Jurkat, Clone E6-1 (cell line): ENCODE measurements around the gene NLGN4X.

Experiments used
- DNase-seq: peaks from one replicate; pipeline ENCODE4 v3.0.0-alpha.2; 2011; ENCODE audit warnings: low read depth, low spot score
- H3K4me3 ChIP-seq: 2 replicates; pipeline ENCODE4 v1.5.1; 2011; ENCODE audit warnings: mild to moderate bottlenecking, low read length, control low read depth, moderate library complexity

Gene NLGN4X

DNA sequence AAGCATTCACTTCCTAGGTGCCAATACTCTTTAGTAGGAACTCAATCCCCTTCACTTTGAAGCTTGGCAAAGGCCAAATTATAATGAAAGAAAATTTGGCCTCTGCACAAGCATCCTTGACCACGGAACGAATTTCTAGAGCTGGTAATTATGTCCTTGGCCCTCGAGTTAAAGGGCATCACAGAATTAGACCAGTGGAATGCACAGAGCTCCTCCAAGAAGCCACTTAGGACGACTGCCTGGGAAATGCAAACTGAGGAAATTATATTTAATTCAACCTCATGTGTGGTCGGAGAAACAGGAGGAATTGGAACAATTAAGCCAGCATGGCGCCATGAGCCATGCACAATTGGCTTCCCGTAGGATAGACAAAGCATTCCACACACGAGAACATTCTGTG lies 59.3 kb downstream of the NLGN4X start:
- no peak for DNase-seq
- H3K4me3 ChIP-seq, result no peak overlapping the region

DNA sequence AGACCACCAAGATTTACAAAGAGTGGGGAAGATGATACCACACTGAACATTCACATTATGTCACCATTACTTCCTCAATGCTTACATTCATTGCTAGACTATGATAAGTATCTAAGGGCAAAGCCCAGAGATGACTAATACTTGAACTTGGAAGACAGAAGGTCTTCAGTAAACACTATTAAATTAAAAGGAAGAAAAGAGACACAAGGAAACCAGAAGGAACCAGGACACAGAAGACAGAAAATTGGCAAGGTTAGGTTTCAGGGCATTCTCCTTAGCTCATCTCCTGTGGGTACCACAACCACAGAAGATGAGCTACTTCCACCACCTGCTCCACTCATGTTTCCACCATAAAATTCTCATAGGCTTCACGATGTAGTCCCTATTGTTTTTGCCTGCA lies 64.9 kb downstream of the NLGN4X start:
- no peak overlapping the region for H3K4me3 ChIP-seq

DNA sequence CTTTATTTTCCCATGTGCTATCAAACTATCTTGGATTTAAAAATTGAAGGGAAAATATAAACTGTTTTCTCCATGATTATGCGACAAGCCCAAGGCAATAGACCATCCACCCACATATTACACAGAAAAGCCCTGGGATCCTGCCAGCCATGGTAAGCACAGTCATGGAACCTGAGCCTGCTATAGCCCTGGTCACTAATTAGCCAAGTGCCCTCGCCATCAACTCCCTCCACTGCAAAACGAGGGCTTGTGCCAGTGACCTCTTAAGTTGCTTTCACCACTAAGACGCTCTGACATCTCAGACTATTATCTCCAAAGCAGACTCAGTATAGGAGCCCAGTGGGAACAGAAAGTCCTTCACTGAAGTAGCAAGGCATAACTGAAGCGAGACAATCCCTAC lies 69.2 kb downstream of the NLGN4X start:
- H3K4me3 ChIP-seq, result no peak overlapping the region
- no peak for DNase-seq

More for the DNA sequence above, 64.9 kb downstream of the NLGN4X start:
- no peak for DNase-seq

DNA sequence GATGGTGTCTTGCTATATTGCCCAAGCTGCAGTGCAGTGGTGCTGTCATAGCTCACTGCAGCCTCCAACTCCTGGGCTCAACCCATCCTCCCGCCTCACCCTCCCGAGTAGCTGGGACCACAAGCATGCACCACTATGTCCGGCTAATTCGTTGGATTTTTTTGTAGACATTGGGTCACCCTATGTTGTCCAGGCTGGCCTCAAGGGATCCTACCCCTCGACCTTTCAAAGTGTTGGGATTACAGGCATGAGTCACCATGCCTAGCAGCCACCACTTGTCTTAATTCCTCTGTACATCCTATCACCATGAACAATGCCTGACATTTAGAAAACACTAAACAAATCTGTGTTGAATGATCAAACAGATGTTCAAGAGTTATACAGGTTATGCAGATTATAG lies 76.7 kb downstream of the NLGN4X start:
- no peak for DNase-seq
- H3K4me3 ChIP-seq, result no peak overlapping the region

DNA sequence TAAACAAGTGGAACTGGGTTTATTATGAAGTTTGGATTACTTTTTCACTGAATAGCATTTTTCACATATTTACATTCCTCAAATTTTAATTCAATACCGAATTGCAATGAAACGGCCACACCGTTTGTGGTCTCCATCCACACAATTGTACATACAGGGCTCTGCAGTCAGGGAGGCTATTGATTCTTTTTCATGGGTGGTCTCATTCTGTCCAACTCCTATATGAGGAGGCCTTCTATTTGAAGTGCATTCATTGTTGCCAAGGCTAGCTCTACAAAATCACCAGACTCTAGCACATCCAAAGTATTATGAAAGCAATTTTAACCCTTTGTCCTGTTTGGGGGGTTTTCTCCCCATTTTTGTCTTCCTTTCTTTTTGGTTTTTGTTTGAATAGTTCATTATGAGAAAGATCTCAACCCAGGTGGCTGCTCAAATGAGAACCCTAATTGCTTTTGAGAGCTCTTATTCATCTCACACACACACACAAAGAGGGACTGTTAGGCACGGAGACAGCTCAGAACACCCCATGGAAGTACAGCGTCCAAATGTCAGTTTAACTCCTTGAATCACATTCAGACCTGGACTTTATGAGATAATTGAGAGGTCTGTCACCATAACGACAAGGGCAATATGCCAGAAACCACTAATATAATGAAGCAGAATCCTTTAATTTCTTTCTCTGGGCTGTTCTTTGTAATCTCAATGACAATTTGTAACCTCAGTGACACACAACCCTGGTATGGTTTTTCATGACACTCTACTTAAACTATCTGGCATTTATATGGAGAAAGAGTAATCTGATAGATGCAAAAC lies 79.4 kb downstream of the NLGN4X start:
- no peak overlapping the region for H3K4me3 ChIP-seq
- no peak for DNase-seq

DNA sequence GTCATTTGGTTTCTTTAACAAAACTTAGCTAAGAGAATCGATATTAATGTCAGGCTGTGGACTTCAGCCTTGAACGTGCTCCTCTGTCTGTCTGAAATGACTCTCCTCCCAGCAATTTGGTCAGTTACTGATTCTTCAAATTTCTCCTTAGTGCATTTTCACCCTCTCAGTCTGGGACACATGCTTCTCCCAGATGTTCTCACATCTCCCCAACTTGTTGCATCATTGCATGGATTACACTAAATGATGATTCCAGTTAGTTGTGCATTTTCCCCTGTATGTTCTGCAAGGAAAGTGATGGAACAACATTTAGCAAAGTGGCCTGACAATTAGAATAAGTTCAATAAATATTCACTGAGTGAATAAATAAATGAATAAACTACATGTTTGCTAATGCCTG lies 94.4 kb downstream of the NLGN4X start:
- DNase-seq, result no peak
- no peak overlapping the region for H3K4me3 ChIP-seq

DNA sequence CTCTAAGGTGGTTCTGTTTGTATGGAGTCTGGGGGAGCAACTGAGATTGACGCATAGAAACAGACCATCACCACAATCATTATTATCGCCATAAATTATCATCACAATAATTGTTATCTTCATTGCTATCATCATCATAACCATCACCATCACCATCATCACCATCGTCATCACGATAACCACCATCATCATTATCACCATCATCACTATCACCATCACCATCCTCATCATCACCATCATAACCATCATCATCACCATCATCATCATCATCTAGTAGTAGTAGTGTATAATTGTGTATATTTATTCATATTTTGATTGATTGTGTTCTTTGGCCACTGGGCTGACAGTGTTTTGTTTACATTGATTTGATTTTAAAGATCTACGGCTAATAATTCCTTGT lies 95.7 kb downstream of the NLGN4X start:
- no peak overlapping the region for H3K4me3 ChIP-seq
- no peak for DNase-seq

DNA sequence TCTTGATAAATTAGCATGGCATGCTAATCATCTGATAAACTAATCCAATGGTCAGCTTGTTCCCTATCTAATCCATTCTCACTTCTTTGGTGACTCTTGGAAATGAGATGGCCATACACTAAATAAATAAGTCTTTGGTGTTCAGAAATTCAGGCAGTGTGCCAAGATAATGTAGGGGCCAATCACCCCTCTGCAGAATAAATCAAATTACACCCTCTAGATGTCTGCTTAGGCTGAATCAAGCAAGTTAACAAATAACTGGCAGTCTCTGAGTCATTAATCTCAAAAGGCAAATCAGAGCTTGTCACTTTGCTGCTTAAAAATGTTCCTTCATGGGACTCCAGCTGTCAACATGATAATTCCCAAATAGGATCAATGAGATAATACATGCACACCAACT lies 97.4 kb downstream of the NLGN4X start:
- no peak overlapping the region for H3K4me3 ChIP-seq
- no peak for DNase-seq

DNA sequence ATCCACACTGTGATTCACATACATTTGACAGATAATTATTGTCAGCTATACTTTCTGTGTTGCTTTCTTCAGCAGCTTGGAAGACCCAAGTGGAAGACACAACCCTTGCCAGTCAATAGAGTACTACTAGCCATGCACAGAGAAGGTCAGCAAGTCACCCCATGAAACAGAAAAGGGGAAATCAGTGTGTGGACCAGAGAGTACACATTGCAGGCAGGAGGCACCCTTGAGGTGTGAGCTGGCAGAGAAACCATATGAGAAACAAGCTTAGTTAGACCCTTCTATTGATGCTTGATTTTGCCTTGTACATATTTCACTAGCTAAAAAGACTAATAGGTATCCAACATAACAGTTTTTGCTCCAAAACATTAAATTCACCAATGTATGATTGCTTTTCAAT lies 99.5 kb downstream of the NLGN4X start:
- H3K4me3 ChIP-seq, result no peak overlapping the region
- DNase-seq, result no peak

DNA sequence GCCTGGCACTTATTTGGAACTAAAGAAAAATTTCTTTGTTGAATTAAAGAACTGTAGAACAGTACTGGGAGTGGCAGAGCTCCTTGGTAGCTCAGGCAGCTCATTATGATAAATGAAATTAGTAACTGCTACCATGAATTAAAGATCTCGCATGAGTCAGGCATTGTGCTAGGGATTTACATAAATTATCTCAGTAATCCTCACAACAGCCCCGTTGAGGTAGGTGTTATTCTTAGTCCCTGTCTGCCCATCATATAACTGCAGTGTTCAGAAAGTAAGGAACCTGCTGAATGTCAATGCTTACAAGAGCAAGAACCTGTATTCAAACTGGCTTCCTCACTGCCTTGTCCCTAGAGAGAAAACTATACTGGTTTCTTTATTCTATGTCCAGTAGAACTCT lies 108.3 kb downstream of the NLGN4X start:
- no peak for DNase-seq
- no peak overlapping the region for H3K4me3 ChIP-seq

DNA sequence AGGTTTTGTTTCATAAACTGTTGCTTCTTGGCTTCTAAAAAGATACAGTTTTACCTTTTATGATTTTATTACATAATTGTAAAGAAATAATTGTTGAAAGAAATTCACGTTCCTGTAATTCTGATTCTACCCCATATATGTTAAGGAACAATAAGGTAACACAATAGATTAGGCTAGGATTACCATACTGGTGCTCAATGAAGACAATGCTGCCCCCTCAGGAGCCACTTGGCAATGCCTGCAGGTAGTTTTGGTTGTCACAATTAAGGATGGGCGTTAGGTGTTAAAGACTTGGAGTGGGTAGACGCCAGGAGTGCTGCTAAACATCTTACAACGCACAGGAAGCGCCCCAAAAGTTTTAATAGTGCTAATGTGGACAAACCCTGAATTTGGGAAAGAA lies 133.2 kb downstream of the NLGN4X start:
- DNase-seq, result peak; percentile 2
- no peak overlapping the region for H3K4me3 ChIP-seq

DNA sequence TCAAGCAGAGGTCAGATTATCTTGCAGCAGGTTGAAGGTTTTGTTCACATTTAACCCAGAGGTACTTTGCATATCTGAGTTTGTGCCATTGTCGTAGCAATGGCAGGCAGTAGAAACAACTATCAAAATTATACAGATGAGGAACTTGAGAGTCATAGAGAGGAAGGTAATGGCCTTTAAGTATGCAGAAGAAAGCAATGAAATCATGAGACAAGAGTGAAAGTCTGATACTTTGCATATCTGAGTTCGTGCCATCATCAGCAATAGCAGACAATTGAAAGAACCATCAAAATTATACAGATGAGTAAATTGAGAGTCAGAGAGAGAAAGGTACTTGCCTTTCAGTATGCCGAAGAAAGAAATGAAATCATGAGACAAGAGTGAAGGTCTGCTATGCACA lies 154.1 kb downstream of the NLGN4X start:
- H3K4me3 ChIP-seq, result no peak overlapping the region
- no peak for DNase-seq

DNA sequence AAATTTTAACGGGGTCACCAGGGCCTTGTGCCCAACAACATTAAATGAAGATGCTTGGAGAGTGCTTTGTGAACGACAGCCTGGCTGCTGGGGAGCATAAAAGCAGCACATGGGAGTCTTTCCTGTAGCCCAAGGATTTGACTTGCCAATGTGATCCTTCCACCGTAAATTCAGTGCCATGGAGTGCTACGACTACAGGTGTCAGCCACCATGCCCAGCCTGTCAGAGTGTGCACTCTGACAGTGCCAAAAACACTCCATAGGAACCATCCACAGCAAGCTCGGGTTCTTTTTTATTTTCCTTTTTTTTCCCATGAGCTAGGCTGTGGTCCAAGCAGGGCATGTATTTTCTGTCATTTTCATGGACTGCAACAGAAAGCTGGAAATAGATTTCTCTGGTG lies 156.9 kb downstream of the NLGN4X start:
- no peak overlapping the region for H3K4me3 ChIP-seq
- no peak for DNase-seq

DNA sequence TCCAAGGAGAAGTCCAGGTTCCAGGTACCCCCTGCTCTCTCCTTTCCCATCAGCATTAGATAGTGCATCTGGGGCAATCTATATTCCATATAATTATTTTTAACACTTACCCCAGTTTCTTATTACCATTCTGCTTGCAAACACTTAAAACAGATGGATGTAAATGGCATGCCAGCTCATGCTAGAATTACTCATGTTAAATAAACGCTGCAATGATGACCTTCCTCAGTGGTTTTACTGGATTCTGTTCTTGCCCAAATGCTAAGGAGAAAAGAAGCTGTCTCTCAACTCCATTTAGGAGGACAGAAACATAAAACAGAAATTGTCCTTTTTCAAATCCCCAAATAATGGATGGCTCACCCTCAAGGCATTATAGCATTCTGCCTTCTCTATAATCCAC lies 161.1 kb downstream of the NLGN4X start:
- H3K4me3 ChIP-seq, result no peak overlapping the region
- no peak for DNase-seq

DNA sequence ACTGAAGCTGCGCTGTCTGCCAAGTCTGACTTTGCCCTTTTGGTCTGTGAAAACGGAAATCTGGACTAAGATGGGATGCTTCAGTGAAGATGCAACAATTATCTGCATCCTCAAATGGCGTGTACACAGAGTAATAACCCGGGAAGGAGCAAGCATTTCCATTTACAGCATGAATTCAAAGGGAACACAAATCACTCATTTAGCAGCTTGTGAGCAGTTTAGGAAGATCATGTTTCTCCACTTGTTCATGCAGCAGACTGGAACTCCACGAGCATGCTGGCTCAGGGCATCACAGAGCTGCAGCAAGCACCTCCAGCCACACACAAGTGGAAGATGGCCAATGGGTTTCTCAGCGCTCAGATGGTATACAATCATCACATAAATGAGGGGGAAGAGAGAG lies 175.5 kb downstream of the NLGN4X start:
- no peak for DNase-seq

DNA sequence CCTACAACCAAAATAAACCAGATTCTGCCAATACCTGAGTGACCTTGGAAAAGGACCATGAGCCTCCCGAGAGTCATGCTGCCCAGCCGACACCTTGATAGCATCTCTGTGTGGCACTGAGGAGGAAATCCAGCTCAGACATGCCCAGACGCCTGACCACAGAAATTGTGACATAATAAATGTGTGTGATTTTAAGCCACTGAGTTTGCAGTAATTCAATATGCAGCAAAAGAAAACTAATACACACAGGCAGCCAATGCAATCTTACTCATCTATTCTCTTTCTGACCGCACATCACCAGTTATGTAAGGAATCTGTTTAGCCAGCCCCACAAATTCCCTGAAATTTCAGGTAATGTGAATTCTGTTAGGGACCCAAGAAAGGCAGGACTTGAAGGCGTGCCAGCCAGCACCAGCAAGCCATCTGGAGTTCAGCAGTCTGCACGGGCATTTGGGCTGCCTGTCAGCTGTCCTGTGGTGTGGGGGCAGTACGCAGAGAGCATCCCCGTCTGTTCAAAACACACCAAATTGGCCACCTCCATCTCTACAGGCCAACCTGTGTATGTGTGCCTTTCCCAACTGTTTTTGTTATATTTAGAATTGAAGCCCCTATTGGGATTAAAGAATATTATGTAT lies 176.4 kb downstream of the NLGN4X start:
- no peak overlapping the region for H3K4me3 ChIP-seq
- no peak for DNase-seq

More for the DNA sequence above, 175.5 kb downstream of the NLGN4X start:
- H3K4me3 ChIP-seq, result no peak overlapping the region

DNA sequence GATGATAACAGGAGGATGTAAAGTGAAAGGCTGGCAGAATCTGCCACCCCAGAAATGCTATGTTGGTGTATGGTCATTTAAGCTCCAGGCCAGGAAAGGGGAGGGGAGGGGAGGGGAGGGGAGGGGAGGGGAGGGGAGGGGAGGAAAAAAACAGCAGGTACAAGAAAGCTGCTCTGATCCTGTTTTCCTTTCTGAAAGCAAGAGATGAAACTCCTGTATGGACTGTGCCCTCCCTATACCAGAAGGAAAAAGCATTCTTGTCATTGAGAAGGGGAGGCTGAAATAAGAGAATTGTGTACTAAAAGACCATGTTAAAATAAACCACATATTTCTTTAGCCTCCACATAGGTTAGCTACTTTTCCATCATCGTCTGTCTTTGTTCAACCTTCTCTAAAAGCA lies 179.5 kb downstream of the NLGN4X start:
- DNase-seq, result no peak
- no peak overlapping the region for H3K4me3 ChIP-seq

DNA sequence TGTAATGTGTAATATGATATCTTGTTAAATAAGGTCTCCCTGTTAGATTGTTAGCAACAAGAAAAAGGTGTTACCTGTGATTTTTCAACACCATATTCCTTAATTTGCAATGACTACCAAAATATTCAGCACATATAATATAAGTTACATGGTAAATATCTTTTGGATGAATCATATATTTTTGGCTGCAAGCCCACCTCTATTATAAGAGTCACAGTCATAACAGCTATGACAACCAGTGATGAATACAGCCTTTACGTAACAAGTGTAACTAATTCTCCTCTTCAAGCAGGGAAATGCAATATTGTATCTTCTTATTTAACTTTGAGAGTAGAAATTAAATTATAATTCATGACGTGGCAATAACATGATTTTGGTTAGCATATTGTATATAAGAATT lies 187.0 kb downstream of the NLGN4X start:
- H3K4me3 ChIP-seq, result no peak overlapping the region
- DNase-seq, result no peak

DNA sequence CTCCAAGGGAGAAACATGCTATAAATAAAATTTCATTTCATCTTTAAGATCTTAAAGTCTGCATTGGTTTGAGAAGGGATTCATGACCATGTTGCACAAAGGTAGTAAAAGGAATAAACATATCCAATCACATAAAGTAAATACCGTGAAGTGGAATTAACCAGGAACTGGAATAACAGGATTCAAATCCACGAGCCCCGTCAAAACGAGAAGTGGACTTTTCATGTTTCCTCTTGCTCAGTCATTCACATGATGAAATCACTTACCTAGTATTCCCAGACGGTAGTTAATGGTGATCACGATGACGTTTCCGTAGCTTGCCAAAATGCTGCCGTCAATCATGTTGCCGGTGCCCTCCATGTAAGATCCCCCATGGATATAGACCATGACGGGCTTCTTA lies 199.7 kb downstream of the NLGN4X start:
- no peak for DNase-seq
- no peak overlapping the region for H3K4me3 ChIP-seq

DNA sequence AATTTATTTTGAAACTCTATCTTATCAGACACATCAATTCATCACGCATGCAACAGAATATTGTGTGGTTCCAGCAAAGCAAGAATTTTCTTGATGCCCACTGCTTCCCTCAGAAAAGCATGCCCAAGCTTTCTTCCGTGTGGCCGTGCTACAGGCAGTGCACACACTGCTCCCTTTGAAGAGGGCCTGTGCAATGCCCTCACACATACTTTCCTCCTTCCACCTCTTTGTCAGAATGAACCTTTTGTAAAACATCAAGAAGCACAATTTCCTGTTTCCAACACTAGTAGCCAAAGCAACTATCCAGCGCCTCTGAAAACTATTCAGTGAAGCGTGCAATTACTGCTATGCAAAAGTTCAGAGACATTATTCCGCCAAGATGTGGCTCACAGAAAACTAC lies 201.7 kb downstream of the NLGN4X start:
- H3K4me3 ChIP-seq, result no peak overlapping the region
- DNase-seq, result no peak

DNA sequence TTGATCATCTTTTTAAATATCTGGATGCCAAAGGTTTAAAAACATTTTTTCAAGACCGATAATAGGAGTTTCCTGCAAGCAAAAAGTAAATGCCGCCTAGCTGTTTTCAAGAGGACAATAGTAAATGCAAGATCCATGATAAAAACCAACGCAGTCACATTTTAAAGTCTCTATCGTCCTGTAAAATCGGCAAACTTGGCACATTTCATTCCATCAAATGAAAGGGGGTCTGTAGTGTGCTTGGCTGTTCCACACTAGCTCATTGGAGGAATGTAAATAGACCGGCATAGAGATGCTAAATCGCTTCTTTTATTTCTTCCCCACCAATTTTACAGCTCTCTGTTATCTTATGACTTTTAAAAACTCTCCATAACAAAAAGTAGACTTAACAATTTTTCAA lies 202.2 kb downstream of the NLGN4X start:
- no peak overlapping the region for H3K4me3 ChIP-seq
- no peak for DNase-seq
